GM18517 (cell line): ENCODE results near the gene NINJ2.

Experiments
- ATAC-seq: cut with Tn5 transposase; IDR thresholded peaks from one replicate; pipeline ENCODE4 v1.9.1; 2021; ENCODE audit warnings: mild to moderate bottlenecking, moderate library complexity; ENCODE audit not compliant: unreplicated experiment

NINJ2 gene

GRCh38 chr12:674272-674781 is 11.1 kb upstream of the NINJ2 start:
- peak; percentile 83 for ATAC-seq

- peak; percentile 12 for ATAC-seq
Measured at GRCh38 chr12:673849-674248, 10.6 kb upstream of the NINJ2 start.

- ATAC-seq: no peak
Measured at GRCh38 chr12:669576-669945, 6.3 kb upstream of the NINJ2 start.

- ATAC-seq: no peak
Measured at GRCh38 chr12:668090-668481, 4.8 kb upstream of the NINJ2 start.

- no peak for ATAC-seq
Measured at GRCh38 chr12:666766-667308, 3.6 kb upstream of the NINJ2 start.

GRCh38 chr12:666066-666465 is 2.8 kb upstream of the NINJ2 start:
- no peak for ATAC-seq

- no peak for ATAC-seq
Measured at GRCh38 chr12:664779-665092, 1.5 kb upstream of the NINJ2 start.

GRCh38 chr12:664075-664778 is 982 bp upstream of the NINJ2 start:
- ATAC-seq: no peak

GRCh38 chr12:662566-663292 is 516 bp downstream of the NINJ2 start:
- no peak for ATAC-seq

GRCh38 chr12:661720-662486 is 1.3 kb downstream of the NINJ2 start:
- no peak for ATAC-seq

GRCh38 chr12:659090-659683 is 4.1 kb downstream of the NINJ2 start:
- ATAC-seq: peak; percentile 67

- no peak for ATAC-seq
Measured at GRCh38 chr12:650983-651382, 12.3 kb downstream of the NINJ2 start.

- no peak for ATAC-seq
Measured at GRCh38 chr12:647385-648085, 15.7 kb downstream of the NINJ2 start.

- no peak for ATAC-seq
Measured at GRCh38 chr12:646442-647384, 16.5 kb downstream of the NINJ2 start.

GRCh38 chr12:645563-646071 is 17.6 kb downstream of the NINJ2 start:
- ATAC-seq: no peak

- ATAC-seq: no peak
Measured at GRCh38 chr12:644818-645552, 18.3 kb downstream of the NINJ2 start.

- no peak for ATAC-seq
Measured at GRCh38 chr12:644303-644639, 19.0 kb downstream of the NINJ2 start.

GRCh38 chr12:643475-644302 is 19.6 kb downstream of the NINJ2 start:
- ATAC-seq: no peak
